ENCODE measurements around the gene RASA3. TPM values are rescaled to one million over a fixed set of nuclear protein-coding genes. Genes with fewer than 3 reads are reported as not detected.

Gene RASA3
- total RNA-seq, 1 experiment from 2014 or later = 0.95 TPM

GRCh38 chr13:114157869-114158495 is 25.6 kb upstream of the RASA3 start:
- Histone ChIP-seq H3K9me3 (no peaks in the 10 kb centered on the region), H3K4me1 (0 out of 2 replicates have a peak, but pooled peaks cover 3% of the 10 kb centered on the region), H3K36me3 (ENCODE audit: control insufficient read depth, insufficient read depth, low read length) (no peaks in the 10 kb centered on the region), H3K27me3 (replicated peaks; ENCODE audit: control insufficient read depth, insufficient read depth, low read length) (no peaks in the 10 kb centered on the region), H3K4me3 (ENCODE audit: low read depth, low read length) (no peak overlapping the region)
- BruUV-seq (replicated peaks) = no TSS peak
- Mint-ChIP-seq H3K4me1 (ENCODE audit: low read depth, unreplicated experiment) (no peaks in the 10 kb centered on the region), H3K27ac (ENCODE audit: unreplicated experiment) (no peak overlapping the region), H3K4me3 (ENCODE audit: unreplicated experiment) (no peak overlapping the region), H3K9me3 (ENCODE audit: unreplicated experiment) (peaks cover 12% of the 10 kb centered on the region), H3K36me3 (ENCODE audit: insufficient read depth, unreplicated experiment) (no peaks in the 10 kb centered on the region), H3K27me3 (ENCODE audit: insufficient read depth, unreplicated experiment) (peaks cover 10% of the 10 kb centered on the region)
- no peak for TF ChIP-seq CTCF (IDR thresholded peaks at IDR 0.05; ENCODE audit: insufficient read depth in 1 of 2, low read depth in 1 of 2, low read length in 1 of 2, severe bottlenecking in 1 of 2, unreplicated experiment in 1 of 2)
- ChIA-PET CTCF (no interaction called here), POLR2A (no interaction called here)
- DNase-seq = no peak
- intact Hi-C loops (cut with micrococcal nuclease; ENCODE audit: unreplicated experiment) = no loop called here

GRCh38 chr13:114155926-114156883 is 23.8 kb upstream of the RASA3 start:
- H3K4me3 ChIP-seq (ENCODE audit: low read depth, low read length) = no peak overlapping the region
- BruUV-seq (replicated peaks) = no TSS peak

More at GRCh38 chr13:114155926-114156883, 23.8 kb upstream of the RASA3 start:
- ChIA-PET CTCF (no interaction called here), POLR2A (interaction anchor here (0.6 kb wide), 1 partner anchor 35 kb away, joined by 3 read pairs; no protein-coding TSS in a partner anchor)
- peaks cover 8% of the 10 kb centered on the region for H3K27me3 Mint-ChIP-seq (ENCODE audit: insufficient read depth, unreplicated experiment)
- H3K9me3 Mint-ChIP-seq (ENCODE audit: unreplicated experiment) = peaks cover 12% of the 10 kb centered on the region
- Histone ChIP-seq H3K36me3 (ENCODE audit: control insufficient read depth, insufficient read depth, low read length) (no peaks in the 10 kb centered on the region), H3K27me3 (replicated peaks; ENCODE audit: control insufficient read depth, insufficient read depth, low read length) (no peaks in the 10 kb centered on the region), H3K4me1 (no peaks in the 10 kb centered on the region), H3K9me3 (no peaks in the 10 kb centered on the region)
- H3K27ac Mint-ChIP-seq (ENCODE audit: unreplicated experiment) = no peak overlapping the region
- intact Hi-C loops (cut with micrococcal nuclease; ENCODE audit: unreplicated experiment) = no loop called here
- no peaks in the 10 kb centered on the region for H3K36me3 Mint-ChIP-seq (ENCODE audit: insufficient read depth, unreplicated experiment)
- no peak overlapping the region for H3K4me3 Mint-ChIP-seq (ENCODE audit: unreplicated experiment)
- H3K4me1 Mint-ChIP-seq (ENCODE audit: low read depth, unreplicated experiment) = no peaks in the 10 kb centered on the region
- no peak for TF ChIP-seq CTCF (IDR thresholded peaks at IDR 0.05; ENCODE audit: insufficient read depth in 1 of 2, low read depth in 1 of 2, low read length in 1 of 2, severe bottlenecking in 1 of 2, unreplicated experiment in 1 of 2)
- no peak for DNase-seq
